ENCODE measurements around the gene PANX3. TPM values are rescaled to one million over a fixed set of nuclear protein-coding genes. Genes with fewer than 3 reads are reported as not detected.

Gene PANX3
- polyA plus RNA-seq, 2 of the 4 experiments (the other 2 are of a cell fraction) = not detected

DNA sequence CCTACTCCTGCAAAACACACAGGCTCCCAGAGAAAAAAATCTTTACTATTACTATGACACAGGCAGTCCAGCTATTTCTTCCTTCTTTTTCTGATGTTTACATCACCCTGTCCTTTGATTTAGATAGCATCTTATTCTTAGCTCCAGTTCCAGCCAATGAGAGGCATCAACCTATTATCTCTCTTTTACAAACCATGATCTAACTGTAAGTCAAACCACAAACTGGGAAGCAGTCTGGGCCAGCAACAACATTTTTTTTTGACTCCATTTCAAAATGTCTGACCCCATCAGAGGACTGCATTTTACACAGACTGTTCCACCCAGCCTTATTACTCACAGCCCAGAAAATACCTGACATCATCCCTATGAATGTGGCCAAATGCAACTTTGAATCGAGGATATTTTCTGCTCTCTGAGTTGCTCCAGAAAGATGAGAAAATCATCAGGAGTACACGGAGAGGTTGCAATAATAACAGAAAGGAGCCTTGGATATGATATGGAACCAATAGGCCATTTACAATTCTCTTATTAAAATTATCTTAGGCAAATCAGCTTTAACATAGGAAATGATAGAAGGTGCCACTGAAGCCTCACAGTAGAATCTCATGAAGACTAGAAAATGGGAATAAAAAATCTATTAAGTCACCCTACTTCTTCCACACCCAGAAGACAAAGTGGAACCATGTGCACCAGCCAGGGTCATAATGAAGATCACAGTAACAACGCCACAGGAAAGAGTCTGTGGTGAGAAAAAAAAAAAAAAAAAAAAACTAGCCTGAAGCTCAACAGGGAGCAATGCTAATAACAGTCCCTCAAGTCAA is 32.6 kb downstream of the PANX3 start:
- H3K4me2 ChIP-seq = peak overlapping the region; percentile 71; the same call in 2 of the 3 replicates
- no peaks in the 10 kb centered on the region for H3K4me1 ChIP-seq
- no peak overlapping the region for H3K27ac ChIP-seq
- ATAC-seq (no peak), DNase-seq (ENCODE audit: low read depth in 1 of 2, low spot score in 1 of 2) (no peak), FAIRE-seq (no peak)
- POLR2A ChIA-PET = interaction anchor here (0.6 to 1.1 kb wide), 3 partner anchors 15 to 233 kb away, joined by 3 to 7 read pairs (median 3); partner anchors contain the start of gene TBRG1
- CTCF ChIA-PET = interaction anchor here (0.5 to 4.9 kb wide), 31 partner anchors 9 to 255 kb away, joined by 3 to 32 read pairs (median 4); partner anchors contain the start of genes PANX3 and TBRG1
- H3K4me3 ChIP-seq = no peak overlapping the region
- TF ChIP-seq MAZ (IDR thresholded peaks at IDR 0.05; ENCODE audit: borderline replicate concordance, low read depth, low read length) (no peak), POLR2AphosphoS2 (conservative IDR thresholded peaks at IDR 0.05; ENCODE audit: low read length) (no peak), EHMT2 (IDR thresholded peaks at IDR 0.05; ENCODE audit: low read depth) (no peak), USF2 (IDR thresholded peaks at IDR 0.05) (no peak), MAFK (IDR thresholded peaks at IDR 0.05; ENCODE audit: partially characterized antibody) (no peak), HOXB5 (CRISPR knock-in tag; IDR thresholded peaks at IDR 0.05) (no peak), ZNF302 (CRISPR knock-in tag; IDR thresholded peaks at IDR 0.05) (no peak)
- WGBS (ENCODE audit: missing lambda C conversion rate) = 2% methylated on average over 3 of the region's 3 CpGs
- no peaks in the 10 kb centered on the region for H3K9me3 ChIP-seq

- Histone ChIP-seq H3K27ac (peak overlapping the region; percentile 31 to 42; a peak in 1 of 6 replicates), H3K4me1 (no peaks in the 10 kb centered on the region), H3K9me3 (no peaks in the 10 kb centered on the region), H3K4me2 (peak overlapping the region; percentile 71), H3K4me3 (no peak overlapping the region)
- TF ChIP-seq RAD21 (conservative IDR thresholded peaks at IDR 0.05 in 1 of 2, IDR thresholded peaks at IDR 0.05 in 1 of 2) (peak; percentile 60 to 77), CTCF (IDR thresholded peaks at IDR 0.05) (peak; percentile 78), SMC3 (IDR thresholded peaks at IDR 0.05) (peak; percentile 60), MAFK (IDR thresholded peaks at IDR 0.05; ENCODE audit: partially characterized antibody) (no peak)
- TF ChIP-seq, protein P1, sequence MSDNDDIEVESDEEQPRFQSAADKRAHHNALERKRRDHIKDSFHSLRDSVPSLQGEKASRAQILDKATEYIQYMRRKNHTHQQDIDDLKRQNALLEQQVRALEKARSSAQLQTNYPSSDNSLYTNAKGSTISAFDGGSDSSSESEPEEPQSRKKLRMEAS (IDR thresholded peaks at IDR 0.05) = peak; percentile 46
- TF ChIP-seq, protein P2, sequence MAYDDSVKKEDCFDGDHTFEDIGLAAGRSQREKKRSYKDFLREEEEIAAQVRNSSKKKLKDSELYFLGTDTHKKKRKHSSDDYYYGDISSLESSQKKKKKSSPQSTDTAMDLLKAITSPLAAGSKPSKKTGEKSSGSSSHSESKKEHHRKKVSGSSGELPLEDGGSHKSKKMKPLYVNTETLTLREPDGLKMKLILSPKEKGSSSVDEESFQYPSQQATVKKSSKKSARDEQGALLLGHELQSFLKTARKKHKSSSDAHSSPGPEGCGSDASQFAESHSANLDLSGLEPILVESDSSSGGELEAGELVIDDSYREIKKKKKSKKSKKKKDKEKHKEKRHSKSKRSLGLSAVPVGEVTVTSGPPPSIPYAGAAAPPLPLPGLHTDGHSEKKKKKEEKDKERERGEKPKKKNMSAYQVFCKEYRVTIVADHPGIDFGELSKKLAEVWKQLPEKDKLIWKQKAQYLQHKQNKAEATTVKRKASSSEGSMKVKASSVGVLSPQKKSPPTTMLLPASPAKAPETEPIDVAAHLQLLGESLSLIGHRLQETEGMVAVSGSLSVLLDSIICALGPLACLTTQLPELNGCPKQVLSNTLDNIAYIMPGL (CRISPR knock-in tag; IDR thresholded peaks at IDR 0.05; ENCODE audit: borderline replicate concordance) = no peak
- FAIRE-seq = no peak
- POLR2A ChIA-PET = interaction anchor here (0.6 to 1.1 kb wide), 2 partner anchors 22 to 232 kb away, joined by 3 read pairs; partner anchors contain the start of gene TBRG1
- whole genome bisulfite sequencing (ENCODE audit: missing lambda C conversion rate) = 29% methylated on average over 16 of the region's 16 CpGs
- DNase-seq (ENCODE audit: low read depth in 1 of 2, low spot score in 1 of 2) = peak; percentile 51 to 68
- CTCF ChIA-PET = interaction anchor here (0.6 to 4.9 kb wide), 31 partner anchors 8 to 254 kb away, joined by 3 to 32 read pairs (median 4); partner anchors contain the start of gene TBRG1
- peak; percentile 95 for ATAC-seq
Observed at GRCh38 chr11:124644426-124645280, 33.4 kb downstream of the PANX3 start.

GRCh38 chr11:124646148-124646547 is 34.9 kb downstream of the PANX3 start:
- no peaks in the 10 kb centered on the region for H3K9me3 ChIP-seq
- POLR2A ChIA-PET = no interaction called here
- H3K4me2 ChIP-seq = no peak overlapping the region
- ATAC-seq (no peak), DNase-seq (ENCODE audit: low read depth in 1 of 2, low spot score in 1 of 2) (no peak), FAIRE-seq (no peak)
- TF ChIP-seq TFCP2L1 (CRISPR knock-in tag; IDR thresholded peaks at IDR 0.05) = no peak
- no peak for TF ChIP-seq MAFK (IDR thresholded peaks at IDR 0.05; ENCODE audit: partially characterized antibody)
- no peak for TF ChIP-seq PHF8 (IDR thresholded peaks at IDR 0.05; ENCODE audit: borderline replicate concordance, low read depth)
- no peak for TF ChIP-seq HEYL (CRISPR knock-in tag; IDR thresholded peaks at IDR 0.05)
- TF ChIP-seq, protein P3, sequence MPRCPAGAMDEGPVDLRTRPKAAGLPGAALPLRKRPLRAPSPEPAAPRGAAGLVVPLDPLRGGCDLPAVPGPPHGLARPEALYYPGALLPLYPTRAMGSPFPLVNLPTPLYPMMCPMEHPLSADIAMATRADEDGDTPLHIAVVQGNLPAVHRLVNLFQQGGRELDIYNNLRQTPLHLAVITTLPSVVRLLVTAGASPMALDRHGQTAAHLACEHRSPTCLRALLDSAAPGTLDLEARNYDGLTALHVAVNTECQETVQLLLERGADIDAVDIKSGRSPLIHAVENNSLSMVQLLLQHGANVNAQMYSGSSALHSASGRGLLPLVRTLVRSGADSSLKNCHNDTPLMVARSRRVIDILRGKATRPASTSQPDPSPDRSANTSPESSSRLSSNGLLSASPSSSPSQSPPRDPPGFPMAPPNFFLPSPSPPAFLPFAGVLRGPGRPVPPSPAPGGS (IDR thresholded peaks at IDR 0.05) = no peak
- no peak for TF ChIP-seq RAD21 (conservative IDR thresholded peaks at IDR 0.05 in 1 of 2, IDR thresholded peaks at IDR 0.05 in 1 of 2)
- TF ChIP-seq POLR2AphosphoS2 (conservative IDR thresholded peaks at IDR 0.05; ENCODE audit: low read length) = no peak
- TF ChIP-seq ZFP36 (IDR thresholded peaks at IDR 0.05; ENCODE audit: borderline replicate concordance, partially characterized antibody) = no peak
- no peak for TF ChIP-seq ZNF302 (CRISPR knock-in tag; IDR thresholded peaks at IDR 0.05)
- no peak for TF ChIP-seq MAZ (IDR thresholded peaks at IDR 0.05; ENCODE audit: borderline replicate concordance, low read depth, low read length)
- H3K4me3 ChIP-seq = no peak overlapping the region
- WGBS (ENCODE audit: missing lambda C conversion rate) = 81% methylated on average over 3 of the region's 3 CpGs
- no peaks in the 10 kb centered on the region for H3K4me1 ChIP-seq
- CTCF ChIA-PET = interaction anchor here (1.9 to 4.9 kb wide), 2 partner anchors 14 to 147 kb away, joined by 12 to 32 read pairs; no protein-coding TSS in a partner anchor
- no peak overlapping the region for H3K27ac ChIP-seq
